ENCODE measurements around the gene TGFBR3.

The TGFBR3 gene

DNA sequence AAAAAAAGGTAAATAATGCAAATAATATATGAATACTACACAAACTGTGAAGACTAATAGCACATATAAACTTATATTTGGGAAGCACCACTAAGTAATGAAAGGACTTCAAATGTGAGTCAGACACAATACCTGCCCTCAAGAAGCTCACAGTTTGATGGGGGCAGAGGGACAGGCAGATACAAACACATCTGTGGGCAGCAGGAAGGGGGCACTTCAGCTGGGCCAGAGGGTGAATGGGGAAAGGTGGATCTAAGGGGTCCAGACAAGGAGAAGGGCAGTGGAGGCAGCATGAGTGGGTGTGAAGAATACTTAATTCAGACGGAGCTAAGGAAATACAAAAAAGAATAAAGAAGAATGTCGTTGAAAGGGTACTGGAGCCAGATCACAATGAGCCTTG, 114.2 kb downstream of the TGFBR3 start:
- TF ChIP-seq, protein P1, sequence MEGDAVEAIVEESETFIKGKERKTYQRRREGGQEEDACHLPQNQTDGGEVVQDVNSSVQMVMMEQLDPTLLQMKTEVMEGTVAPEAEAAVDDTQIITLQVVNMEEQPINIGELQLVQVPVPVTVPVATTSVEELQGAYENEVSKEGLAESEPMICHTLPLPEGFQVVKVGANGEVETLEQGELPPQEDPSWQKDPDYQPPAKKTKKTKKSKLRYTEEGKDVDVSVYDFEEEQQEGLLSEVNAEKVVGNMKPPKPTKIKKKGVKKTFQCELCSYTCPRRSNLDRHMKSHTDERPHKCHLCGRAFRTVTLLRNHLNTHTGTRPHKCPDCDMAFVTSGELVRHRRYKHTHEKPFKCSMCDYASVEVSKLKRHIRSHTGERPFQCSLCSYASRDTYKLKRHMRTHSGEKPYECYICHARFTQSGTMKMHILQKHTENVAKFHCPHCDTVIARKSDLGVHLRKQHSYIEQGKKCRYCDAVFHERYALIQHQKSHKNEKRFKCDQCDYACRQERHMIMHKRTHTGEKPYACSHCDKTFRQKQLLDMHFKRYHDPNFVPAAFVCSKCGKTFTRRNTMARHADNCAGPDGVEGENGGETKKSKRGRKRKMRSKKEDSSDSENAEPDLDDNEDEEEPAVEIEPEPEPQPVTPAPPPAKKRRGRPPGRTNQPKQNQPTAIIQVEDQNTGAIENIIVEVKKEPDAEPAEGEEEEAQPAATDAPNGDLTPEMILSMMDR (IDR thresholded peaks at IDR 0.05; ENCODE audit: insufficient read depth, low read length, poor library complexity, severe bottlenecking), result no peak
- TF ChIP-seq EZH2phosphoT487 (conservative IDR thresholded peaks at IDR 0.05; ENCODE audit: low read length), result no peak

DNA sequence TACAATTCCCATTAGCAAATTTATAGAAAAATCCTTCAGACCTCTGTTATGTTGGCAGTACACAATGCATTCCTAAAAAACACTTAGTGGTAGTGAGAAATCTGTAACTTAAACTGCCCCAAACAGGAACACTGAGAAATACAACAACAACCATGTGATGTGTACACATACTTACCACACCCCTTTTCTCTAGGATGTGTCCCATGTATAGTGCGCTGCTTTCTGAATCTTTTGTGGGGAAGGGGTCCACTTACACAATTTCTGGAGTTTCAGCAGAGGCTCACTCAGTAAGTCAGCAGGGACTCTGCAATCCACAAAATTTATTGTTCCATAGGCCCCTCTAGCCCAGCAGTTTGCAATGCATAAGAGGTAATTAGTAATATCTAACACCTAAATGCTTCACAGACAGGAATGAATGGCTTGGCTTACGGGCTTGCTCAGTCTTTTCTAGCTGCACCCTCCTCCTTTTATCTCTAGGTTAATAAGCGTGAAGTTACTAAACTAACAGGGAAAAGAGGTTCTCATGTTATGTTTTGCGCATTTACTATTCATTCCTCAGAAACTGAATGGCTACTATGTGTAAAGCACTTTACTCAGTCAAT, 115.2 kb downstream of the TGFBR3 start:
- no peak overlapping the region for H3K4me2 ChIP-seq (ENCODE audit: low read depth, low read length, poor library complexity, severe bottlenecking)
- no peaks in the 10 kb centered on the region for H3K9me3 ChIP-seq (ENCODE audit: insufficient read depth, low read length)
- TF ChIP-seq, protein P1 (IDR thresholded peaks at IDR 0.05; ENCODE audit: insufficient read depth, low read length, poor library complexity, severe bottlenecking), result no peak
- TF ChIP-seq EZH2phosphoT487 (conservative IDR thresholded peaks at IDR 0.05; ENCODE audit: low read length), result no peak
- H3F3A ChIP-seq (ENCODE audit: insufficient read depth), result no peaks in the 10 kb centered on the region
- no peak overlapping the region for H2AFZ ChIP-seq (ENCODE audit: low read depth, low read length, severe bottlenecking)
- no peaks in the 10 kb centered on the region for H3K27me3 ChIP-seq (ENCODE audit: low read length)
- H3K9me2 ChIP-seq (replicated peaks; ENCODE audit: insufficient read depth, low read length), result no peaks in the 10 kb centered on the region
- no peaks in the 10 kb centered on the region for H4K20me1 ChIP-seq (ENCODE audit: low read depth, low read length)
- no peak overlapping the region for H3K27ac ChIP-seq (ENCODE audit: low read depth, low read length)
- H3K9ac ChIP-seq (ENCODE audit: low read length), result no peak overlapping the region
- H3K4me3 ChIP-seq (ENCODE audit: insufficient read depth, low read length, poor library complexity, severe bottlenecking), result no peak overlapping the region
- H3K36me3 ChIP-seq (ENCODE audit: low read length), result no peaks in the 10 kb centered on the region
- H3K79me2 ChIP-seq (ENCODE audit: insufficient read depth, low read length), result no peaks in the 10 kb centered on the region

More for the DNA sequence above, 114.2 kb downstream of the TGFBR3 start:
- H3K9me3 ChIP-seq (ENCODE audit: insufficient read depth, low read length), result no peaks in the 10 kb centered on the region
- no peaks in the 10 kb centered on the region for H4K20me1 ChIP-seq (ENCODE audit: low read depth, low read length)
- no peaks in the 10 kb centered on the region for H3K36me3 ChIP-seq (ENCODE audit: low read length)
- H3K9ac ChIP-seq (ENCODE audit: low read length), result no peak overlapping the region
- H3F3A ChIP-seq (ENCODE audit: insufficient read depth), result no peaks in the 10 kb centered on the region
- no peak overlapping the region for H3K4me3 ChIP-seq (ENCODE audit: insufficient read depth, low read length, poor library complexity, severe bottlenecking)
- no peaks in the 10 kb centered on the region for H3K27me3 ChIP-seq (ENCODE audit: low read length)
- H3K79me2 ChIP-seq (ENCODE audit: insufficient read depth, low read length), result no peaks in the 10 kb centered on the region
- no peak overlapping the region for H3K27ac ChIP-seq (ENCODE audit: low read depth, low read length)
- H3K4me2 ChIP-seq (ENCODE audit: low read depth, low read length, poor library complexity, severe bottlenecking), result no peak overlapping the region
- H2AFZ ChIP-seq (ENCODE audit: low read depth, low read length, severe bottlenecking), result no peak overlapping the region
- no peaks in the 10 kb centered on the region for H3K9me2 ChIP-seq (replicated peaks; ENCODE audit: insufficient read depth, low read length)

DNA sequence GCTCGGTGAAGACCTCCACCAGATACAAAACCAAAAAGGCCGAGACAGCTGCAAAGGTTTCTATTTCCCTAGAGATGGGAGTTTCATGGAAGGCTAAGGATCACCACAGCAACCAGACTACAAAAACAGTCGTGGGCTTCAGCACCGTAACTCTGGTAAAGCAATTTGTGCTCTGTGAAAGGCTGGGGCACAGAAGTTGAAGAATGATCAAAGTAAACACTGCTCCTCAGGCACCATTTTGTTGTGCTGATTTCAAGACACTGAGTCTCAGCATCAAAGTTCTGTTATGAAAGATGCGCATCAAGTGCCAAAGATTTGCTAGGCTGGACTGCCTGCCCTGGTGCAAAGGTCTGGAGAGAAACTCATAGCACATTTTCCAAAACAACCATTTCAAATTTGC, 116.2 kb downstream of the TGFBR3 start:
- no peaks in the 10 kb centered on the region for H3F3A ChIP-seq (ENCODE audit: insufficient read depth)
- no peaks in the 10 kb centered on the region for H3K36me3 ChIP-seq (ENCODE audit: low read length)
- H3K9me3 ChIP-seq (ENCODE audit: insufficient read depth, low read length), result no peaks in the 10 kb centered on the region
- no peak overlapping the region for H2AFZ ChIP-seq (ENCODE audit: low read depth, low read length, severe bottlenecking)
- H4K20me1 ChIP-seq (ENCODE audit: low read depth, low read length), result no peaks in the 10 kb centered on the region
- no peak overlapping the region for H3K4me3 ChIP-seq (ENCODE audit: insufficient read depth, low read length, poor library complexity, severe bottlenecking)
- H3K27me3 ChIP-seq (ENCODE audit: low read length), result no peaks in the 10 kb centered on the region
- TF ChIP-seq, protein P1 (IDR thresholded peaks at IDR 0.05; ENCODE audit: insufficient read depth, low read length, poor library complexity, severe bottlenecking), result no peak
- no peak for TF ChIP-seq EZH2phosphoT487 (conservative IDR thresholded peaks at IDR 0.05; ENCODE audit: low read length)
- no peak overlapping the region for H3K27ac ChIP-seq (ENCODE audit: low read depth, low read length)
- no peak overlapping the region for H3K4me2 ChIP-seq (ENCODE audit: low read depth, low read length, poor library complexity, severe bottlenecking)
- H3K79me2 ChIP-seq (ENCODE audit: insufficient read depth, low read length), result no peaks in the 10 kb centered on the region
- H3K9me2 ChIP-seq (replicated peaks; ENCODE audit: insufficient read depth, low read length), result no peaks in the 10 kb centered on the region
- H3K9ac ChIP-seq (ENCODE audit: low read length), result no peak overlapping the region
